NCI-H2107 (cell line): ENCODE measurements around the gene CADM1.

Experiments
- DNase-seq: peaks from one replicate; lab custom pipeline; 2025; lab: John Stamatoyannopoulos, UW

Gene CADM1

GRCh38 chr11:115504276-115505158, at the start of gene CADM1:
TSS of gene CADM1 (minus strand) at chr11:115504415.
- DNase-seq = peak; percentile 92

GRCh38 chr11:115552773-115553438, 48.7 kb upstream of the CADM1 start:
- no peak for DNase-seq

- no peak for DNase-seq
Observed at GRCh38 chr11:115552151-115552772, 48.0 kb upstream of the CADM1 start.

- DNase-seq = no peak
Observed at GRCh38 chr11:115550291-115551059, 46.3 kb upstream of the CADM1 start.

GRCh38 chr11:115548878-115549528, 44.8 kb upstream of the CADM1 start:
- DNase-seq = no peak

GRCh38 chr11:115545581-115546210, 41.5 kb upstream of the CADM1 start:
- no peak for DNase-seq

- DNase-seq = no peak
Observed at GRCh38 chr11:115544422-115544948, 40.3 kb upstream of the CADM1 start.

GRCh38 chr11:115541518-115541917, 37.3 kb upstream of the CADM1 start:
- DNase-seq = no peak

- DNase-seq = no peak
Observed at GRCh38 chr11:115539844-115540243, 35.6 kb upstream of the CADM1 start.

GRCh38 chr11:115535781-115536180, 31.6 kb upstream of the CADM1 start:
- DNase-seq = no peak

GRCh38 chr11:115530752-115531151, 26.5 kb upstream of the CADM1 start:
- DNase-seq = no peak

- no peak for DNase-seq
Observed at GRCh38 chr11:115528225-115528624, 24.0 kb upstream of the CADM1 start.

GRCh38 chr11:115527534-115528125, 23.4 kb upstream of the CADM1 start:
- no peak for DNase-seq

GRCh38 chr11:115525531-115526006, 21.4 kb upstream of the CADM1 start:
- DNase-seq = no peak

GRCh38 chr11:115524572-115524971, 20.4 kb upstream of the CADM1 start:
- no peak for DNase-seq

- DNase-seq = no peak
Observed at GRCh38 chr11:115523727-115524399, 19.6 kb upstream of the CADM1 start.

GRCh38 chr11:115522302-115522701, 18.1 kb upstream of the CADM1 start:
- DNase-seq = no peak

- no peak for DNase-seq
Observed at GRCh38 chr11:115521825-115522224, 17.6 kb upstream of the CADM1 start.

- no peak for DNase-seq
Observed at GRCh38 chr11:115518983-115519628, 14.9 kb upstream of the CADM1 start.
